Measurements from ENCODE around the gene SNX13. TPM values are rescaled to one million over a fixed set of nuclear protein-coding genes. Genes with fewer than 3 reads are reported as not detected.

Gene SNX13
- total and polyA plus RNA-seq, 9 of the 15 experiments (the other 6 are each of a cell fraction or from before 2014, with no cell fraction given) = 5.6 to 33.2 (median 25.4) TPM

DNA sequence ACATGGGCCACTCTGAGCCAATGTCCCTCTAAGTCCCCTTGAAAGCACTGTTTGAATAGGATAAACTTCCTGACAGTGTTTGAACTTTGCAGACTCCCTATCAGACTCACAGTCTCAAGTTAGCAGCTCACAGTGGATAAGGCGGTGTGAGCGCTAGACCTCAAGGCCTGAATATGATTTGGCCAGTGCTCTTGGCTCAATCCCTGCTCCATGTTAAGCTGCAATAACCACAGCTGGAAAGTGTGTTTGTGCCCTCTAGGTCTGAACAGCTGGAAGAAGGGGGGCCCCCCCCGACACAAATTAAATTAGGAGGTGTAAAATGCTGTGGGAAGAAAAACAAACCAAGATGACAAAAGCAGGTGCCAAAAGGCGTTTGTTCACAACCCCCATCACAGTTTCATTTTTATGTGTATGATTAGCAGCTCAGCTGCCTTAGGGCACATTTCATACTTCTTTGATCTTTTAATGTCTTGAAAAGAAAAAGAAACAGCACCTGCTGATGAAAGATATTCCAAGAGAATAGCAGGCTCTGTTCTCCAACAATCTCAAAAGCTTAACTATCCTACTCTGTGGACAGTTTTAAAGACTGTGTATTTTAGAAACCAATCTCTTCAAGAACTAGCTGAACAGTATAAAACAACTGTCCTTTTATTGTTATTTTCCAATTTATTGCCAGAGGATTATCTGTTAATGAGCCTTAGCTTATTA is 167.6 kb downstream of the SNX13 start (continued):
- TF ChIP-seq CHD2 (IDR thresholded peaks at IDR 0.05; ENCODE audit: low read depth, low read length) (no peak), NRF1 (conservative IDR thresholded peaks at IDR 0.05 in 1 of 2, IDR thresholded peaks at IDR 0.05 in 1 of 2) (no peak), ZNF696 (CRISPR knock-in tag; conservative IDR thresholded peaks at IDR 0.05) (no peak), PHB (CRISPR knock-in tag; IDR thresholded peaks at IDR 0.05) (no peak)

- ATAC-seq = no peak
- no peaks in the 10 kb centered on the region for H3K36me3 ChIP-seq (ENCODE audit: control insufficient read depth, insufficient read depth, low read length)
- FAIRE-seq = peak; percentile 23
- no peak overlapping the region for H3K4me2 ChIP-seq (ENCODE audit: insufficient read depth, low read length)
- 7% methylated on average over 3 of the region's 3 CpGs for WGBS (ENCODE audit: insufficient coverage, low coverage, missing lambda C conversion rate)
- no peaks in the 10 kb centered on the region for H4K20me1 ChIP-seq (replicated peaks; ENCODE audit: control insufficient read depth, insufficient read depth, low read length)
- no peak overlapping the region for H3K27ac ChIP-seq (ENCODE audit: extremely low read depth, low read depth, low read length)
- intact Hi-C loops (cut with micrococcal nuclease) (loop anchor here (2.0 to 5.0 kb wide), 2 partner anchors 65 to 90 kb away; no protein-coding TSS in a partner anchor), in situ Hi-C loops (cut with MboI) (loop anchor here (10.0 kb wide), 1 partner anchor 553 kb away; no protein-coding TSS in a partner anchor)
- no peak overlapping the region for H3K9ac ChIP-seq (ENCODE audit: insufficient read depth in 1 of 2, low read depth in 2 of 2, low read length in 2 of 2)
- H2AFZ ChIP-seq (ENCODE audit: low read depth, low read length) = no peak overlapping the region
- ChIA-PET CTCF (ENCODE audit: low intra/inter-chr PET ratio) (no interaction called here), POLR2A (interaction anchor here (0.6 kb wide), 1 partner anchor 553 kb away, joined by 4 read pairs; no protein-coding TSS in a partner anchor)
- no peaks in the 10 kb centered on the region for H3K27me3 ChIP-seq (ENCODE audit: control insufficient read depth in 2 of 2, insufficient read depth in 2 of 2, low read length in 2 of 2)
- BruUV-seq (replicated peaks) = no TSS peak
- H3K79me2 ChIP-seq (ENCODE audit: control insufficient read depth, insufficient read depth, low read length) = no peaks in the 10 kb centered on the region
- H3K9me1 ChIP-seq (ENCODE audit: control insufficient read depth, insufficient read depth, low read length) = no peaks in the 10 kb centered on the region
- no peak for DNase-seq (ENCODE audit: extremely low read depth in 1 of 4, low spot score in 3 of 4)
- H3K4me3 ChIP-seq = no peak overlapping the region
- H3K4me1 ChIP-seq (replicated peaks in 1 of 2; ENCODE audit: control insufficient read depth in 2 of 2, insufficient read depth in 2 of 2, low read length in 2 of 2) = no peaks in the 10 kb centered on the region
- no peaks in the 10 kb centered on the region for H3K9me3 ChIP-seq (replicated peaks; ENCODE audit: control insufficient read depth, insufficient read depth, low read depth, low read length)
- TF ChIP-seq CREB5 (CRISPR knock-in tag; IDR thresholded peaks at IDR 0.05) (no peak), ZNF436 (CRISPR knock-in tag; IDR thresholded peaks at IDR 0.05) (no peak), DNMT1 (IDR thresholded peaks at IDR 0.05) (no peak), CHD4 (IDR thresholded peaks at IDR 0.05; ENCODE audit: insufficient read depth, insufficient replicate concordance, low read depth, low read length, poor library complexity, severe bottlenecking) (no peak), SOX6 (IDR thresholded peaks at IDR 0.05) (no peak), EGR1 (conservative IDR thresholded peaks at IDR 0.05) (no peak), MAFK (IDR thresholded peaks at IDR 0.05; ENCODE audit: low read length) (no peak), ZNF644 (tag; IDR thresholded peaks at IDR 0.05; ENCODE audit: low read depth) (no peak)
- TF ChIP-seq, protein P1, sequence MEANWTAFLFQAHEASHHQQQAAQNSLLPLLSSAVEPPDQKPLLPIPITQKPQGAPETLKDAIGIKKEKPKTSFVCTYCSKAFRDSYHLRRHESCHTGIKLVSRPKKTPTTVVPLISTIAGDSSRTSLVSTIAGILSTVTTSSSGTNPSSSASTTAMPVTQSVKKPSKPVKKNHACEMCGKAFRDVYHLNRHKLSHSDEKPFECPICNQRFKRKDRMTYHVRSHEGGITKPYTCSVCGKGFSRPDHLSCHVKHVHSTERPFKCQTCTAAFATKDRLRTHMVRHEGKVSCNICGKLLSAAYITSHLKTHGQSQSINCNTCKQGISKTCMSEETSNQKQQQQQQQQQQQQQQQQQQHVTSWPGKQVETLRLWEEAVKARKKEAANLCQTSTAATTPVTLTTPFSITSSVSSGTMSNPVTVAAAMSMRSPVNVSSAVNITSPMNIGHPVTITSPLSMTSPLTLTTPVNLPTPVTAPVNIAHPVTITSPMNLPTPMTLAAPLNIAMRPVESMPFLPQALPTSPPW (CRISPR knock-in tag; IDR thresholded peaks at IDR 0.05) = no peak
- TF ChIP-seq, protein P2, sequence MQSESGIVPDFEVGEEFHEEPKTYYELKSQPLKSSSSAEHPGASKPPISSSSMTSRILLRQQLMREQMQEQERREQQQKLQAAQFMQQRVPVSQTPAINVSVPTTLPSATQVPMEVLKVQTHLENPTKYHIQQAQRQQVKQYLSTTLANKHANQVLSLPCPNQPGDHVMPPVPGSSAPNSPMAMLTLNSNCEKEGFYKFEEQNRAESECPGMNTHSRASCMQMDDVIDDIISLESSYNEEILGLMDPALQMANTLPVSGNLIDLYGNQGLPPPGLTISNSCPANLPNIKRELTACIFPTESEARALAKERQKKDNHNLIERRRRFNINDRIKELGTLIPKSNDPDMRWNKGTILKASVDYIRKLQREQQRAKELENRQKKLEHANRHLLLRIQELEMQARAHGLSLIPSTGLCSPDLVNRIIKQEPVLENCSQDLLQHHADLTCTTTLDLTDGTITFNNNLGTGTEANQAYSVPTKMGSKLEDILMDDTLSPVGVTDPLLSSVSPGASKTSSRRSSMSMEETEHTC (IDR thresholded peaks at IDR 0.05) = no peak
- TF ChIP-seq, protein P3, sequence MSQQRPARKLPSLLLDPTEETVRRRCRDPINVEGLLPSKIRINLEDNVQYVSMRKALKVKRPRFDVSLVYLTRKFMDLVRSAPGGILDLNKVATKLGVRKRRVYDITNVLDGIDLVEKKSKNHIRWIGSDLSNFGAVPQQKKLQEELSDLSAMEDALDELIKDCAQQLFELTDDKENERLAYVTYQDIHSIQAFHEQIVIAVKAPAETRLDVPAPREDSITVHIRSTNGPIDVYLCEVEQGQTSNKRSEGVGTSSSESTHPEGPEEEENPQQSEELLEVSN (IDR thresholded peaks at IDR 0.05; ENCODE audit: borderline replicate concordance in 1 of 2, extremely low read depth in 1 of 2, insufficient read depth in 1 of 2, insufficient read length in 1 of 2, low read depth in 1 of 2, low read length in 1 of 2, poor library complexity in 1 of 2, severe bottlenecking in 1 of 2) = no peak
Measured at GRCh38 chr7:17771901-17772408, 168.3 kb downstream of the SNX13 start.

Measured in K562 (cell line).